A549 treated with CpdA at 1 μM for 4 hours (cell line): ENCODE data around the gene SFTA2. TPM values are rescaled to one million over a fixed set of nuclear protein-coding genes. Genes with fewer than 3 reads are reported as not detected.

Experiments
- total RNA-seq: library from RNA; stranded (reverse); fragments of 200-300 nt; extraction: Qiagen RNA extraction; gene quantifications from 5 replicates; pipeline ENCODE4 v1.2.3, GENCODE V29; 2022; ENCODE audit warnings: low read depth

The SFTA2 gene
- not detected in 5 replicates for total RNA-seq

GRCh38 chr6:30931969-30932645 is at the start of gene SFTA2:
TSS of gene SFTA2 (minus strand) at chr6:30932170. CDS start at chr6:30932096, 74 bp downstream.

GRCh38 chr6:30940361-30940986 is 8.5 kb upstream of the SFTA2 start, which contains the start of gene MUCL3:
TSS of gene MUCL3 (plus strand) at chr6:30940973. CDS start at chr6:30941000, 27 bp downstream.

GRCh38 chr6:30914076-30914853 is 17.7 kb downstream of the SFTA2 start, which contains the start of gene VARS2:
TSS of gene VARS2 (plus strand) at chr6:30914238. CDS start at chr6:30914837, 599 bp downstream.

GRCh38 chr6:30907758-30908591 is 24.0 kb downstream of the SFTA2 start, which contains the start of gene GTF2H4:
TSS of gene GTF2H4 (plus strand) at chr6:30908207.

GRCh38 chr6:30883685-30884520 is 48.1 kb downstream of the SFTA2 start, which contains the start of gene DDR1:
TSS of gene DDR1 (plus strand) at chr6:30884519. CDS start at chr6:30888730, 4,211 bp downstream.

Other genes starting within 250 kb of the SFTA2 start
- 42.8 to 50.5 TPM (median 45.3 TPM) in 5 replicates for gene PPP1R18, start 245.5 kb downstream of the SFTA2 start, total RNA-seq
- gene NRM, start 241.2 kb downstream of the SFTA2 start, total RNA-seq: 22.2 to 29.6 TPM (median 27.7 TPM) in 5 replicates
- 16.3 to 19.0 TPM (median 18.2 TPM) in 5 replicates for gene MDC1, start 214.9 kb downstream of the SFTA2 start, total RNA-seq
- gene TUBB, start 211.8 kb downstream of the SFTA2 start, total RNA-seq: 755 to 974 TPM (median 943 TPM) in 5 replicates
- gene FLOT1, start 189.5 kb downstream of the SFTA2 start, total RNA-seq: 77.3 to 97.3 TPM (median 91.8 TPM) in 5 replicates
- gene IER3, start 187.6 kb downstream of the SFTA2 start, total RNA-seq: 117 to 167 TPM (median 156 TPM) in 5 replicates
- gene DDR1, start 47.7 kb downstream of the SFTA2 start, total RNA-seq: 46.0 to 54.9 TPM (median 48.9 TPM) in 5 replicates
- 14.2 to 21.3 TPM (median 20.5 TPM) in 5 replicates for gene GTF2H4, start 24.0 kb downstream of the SFTA2 start, total RNA-seq
- gene VARS2, start 17.9 kb downstream of the SFTA2 start, total RNA-seq: 11.6 to 13.4 TPM (median 12.4 TPM) in 5 replicates
- gene MUCL3, start 8.8 kb upstream of the SFTA2 start, total RNA-seq: 0.01 to 0.04 TPM (median 0.02 TPM) in 3 of 5 replicates, not detected in the others
- not detected in 5 replicates for gene MUC21, start 51.5 kb upstream of the SFTA2 start, total RNA-seq
- gene MUC22, start 78.3 kb upstream of the SFTA2 start, total RNA-seq: 0.01 to 0.05 TPM (median 0.03 TPM) in 4 of 5 replicates, not detected in the other
- not detected in 5 replicates for gene C6orf15, start 180.4 kb upstream of the SFTA2 start, total RNA-seq
- gene PSORS1C1, start 182.6 kb upstream of the SFTA2 start, total RNA-seq: 3.3 to 6.4 TPM (median 4.2 TPM) in 5 replicates
- not detected in 5 replicates for gene CDSN, start 188.3 kb upstream of the SFTA2 start, total RNA-seq
- not detected in 5 replicates for gene PSORS1C2, start 206.9 kb upstream of the SFTA2 start, total RNA-seq
- 6.6 to 8.7 TPM (median 7.4 TPM) in 5 replicates for gene CCHCR1, start 225.6 kb upstream of the SFTA2 start, total RNA-seq
- gene TCF19, start 226.4 kb upstream of the SFTA2 start, total RNA-seq: 12.0 to 14.1 TPM (median 13.4 TPM) in 5 replicates
- 2.5 to 5.1 TPM (median 3.6 TPM) in 5 replicates for gene POU5F1, start 238.5 kb upstream of the SFTA2 start, total RNA-seq